ENCODE data around the gene MBNL1.

GRCh38 chr3:152403632-152404066 is 134.9 kb downstream of the MBNL1 start:
- TF ChIP-seq CTCF (IDR thresholded peaks at IDR 0.05) = no peak
- TF ChIP-seq POLR2A (IDR thresholded peaks at IDR 0.05) = no peak

Measured in testis (tissue), 2 donors.